Measurements from ENCODE around the gene TNPO1. TPM values are rescaled to one million over a fixed set of nuclear protein-coding genes. Genes with fewer than 3 reads are reported as not detected.

The TNPO1 gene
- total and polyA plus RNA-seq, 2 of the 13 experiments (the other 11 are each of a cell fraction or from before 2014, with no cell fraction given): 26.7 to 123 TPM

DNA sequence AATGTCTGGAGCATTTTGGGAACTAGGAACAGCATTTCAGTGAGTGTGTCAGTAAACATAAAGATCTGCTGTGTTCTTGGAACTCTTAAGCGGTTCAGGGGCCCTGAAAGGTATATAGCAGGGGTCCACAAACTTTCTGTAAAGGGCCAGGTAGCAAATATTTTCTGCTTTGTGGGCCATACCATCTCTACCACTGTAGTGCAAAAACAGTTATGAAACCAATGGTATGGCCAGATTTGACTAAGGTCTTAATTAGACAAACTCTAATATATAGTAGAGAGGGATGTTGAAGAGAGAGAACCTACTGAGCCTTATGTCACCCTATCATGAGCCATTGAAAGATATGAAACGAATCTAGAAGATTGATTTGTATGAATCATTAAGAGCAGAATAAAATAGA, 5.3 kb downstream of the TNPO1 start:
- no peak for ATAC-seq
- intact Hi-C loops (cut with micrococcal nuclease; ENCODE audit: unreplicated experiment) (no loop called here), in situ Hi-C loops (cut with HindIII; ENCODE audit: extremely low pct_ligation_motif_present, low pct_unique_long_range_greater_than_20kb) (no loop called here)
- H3K9me3 ChIP-seq (ENCODE audit: low read length): no peaks in the 10 kb centered on the region
- no peak overlapping the region for H3K27ac ChIP-seq (ENCODE audit: extremely low read length, insufficient read depth, low read length)
- no peak overlapping the region for H3K9ac ChIP-seq (ENCODE audit: insufficient read depth, low read depth, low read length)
- H2AFZ ChIP-seq (ENCODE audit: low read length): no peak overlapping the region
- no TSS peak for BruUV-seq (replicated peaks)
- TF ChIP-seq, protein P1, sequence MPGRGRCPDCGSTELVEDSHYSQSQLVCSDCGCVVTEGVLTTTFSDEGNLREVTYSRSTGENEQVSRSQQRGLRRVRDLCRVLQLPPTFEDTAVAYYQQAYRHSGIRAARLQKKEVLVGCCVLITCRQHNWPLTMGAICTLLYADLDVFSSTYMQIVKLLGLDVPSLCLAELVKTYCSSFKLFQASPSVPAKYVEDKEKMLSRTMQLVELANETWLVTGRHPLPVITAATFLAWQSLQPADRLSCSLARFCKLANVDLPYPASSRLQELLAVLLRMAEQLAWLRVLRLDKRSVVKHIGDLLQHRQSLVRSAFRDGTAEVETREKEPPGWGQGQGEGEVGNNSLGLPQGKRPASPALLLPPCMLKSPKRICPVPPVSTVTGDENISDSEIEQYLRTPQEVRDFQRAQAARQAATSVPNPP (CRISPR knock-in tag; IDR thresholded peaks at IDR 0.05): no peak
- no peak for TF ChIP-seq HNF4G (IDR thresholded peaks at IDR 0.05; ENCODE audit: borderline replicate concordance, low read depth, low read length)
- TF ChIP-seq HNF4G (CRISPR knock-in tag; IDR thresholded peaks at IDR 0.05; ENCODE audit: borderline replicate concordance, low read depth): no peak
- TF ChIP-seq HOXA5 (CRISPR knock-in tag; IDR thresholded peaks at IDR 0.05): no peak
- TF ChIP-seq, protein P2, sequence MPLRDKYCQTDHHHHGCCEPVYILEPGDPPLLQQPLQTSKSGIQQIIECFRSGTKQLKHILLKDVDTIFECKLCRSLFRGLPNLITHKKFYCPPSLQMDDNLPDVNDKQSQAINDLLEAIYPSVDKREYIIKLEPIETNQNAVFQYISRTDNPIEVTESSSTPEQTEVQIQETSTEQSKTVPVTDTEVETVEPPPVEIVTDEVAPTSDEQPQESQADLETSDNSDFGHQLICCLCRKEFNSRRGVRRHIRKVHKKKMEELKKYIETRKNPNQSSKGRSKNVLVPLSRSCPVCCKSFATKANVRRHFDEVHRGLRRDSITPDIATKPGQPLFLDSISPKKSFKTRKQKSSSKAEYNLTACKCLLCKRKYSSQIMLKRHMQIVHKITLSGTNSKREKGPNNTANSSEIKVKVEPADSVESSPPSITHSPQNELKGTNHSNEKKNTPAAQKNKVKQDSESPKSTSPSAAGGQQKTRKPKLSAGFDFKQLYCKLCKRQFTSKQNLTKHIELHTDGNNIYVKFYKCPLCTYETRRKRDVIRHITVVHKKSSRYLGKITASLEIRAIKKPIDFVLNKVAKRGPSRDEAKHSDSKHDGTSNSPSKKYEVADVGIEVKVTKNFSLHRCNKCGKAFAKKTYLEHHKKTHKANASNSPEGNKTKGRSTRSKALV (CRISPR knock-in tag; IDR thresholded peaks at IDR 0.05): no peak
- TF ChIP-seq ZNF30 (CRISPR knock-in tag; IDR thresholded peaks at IDR 0.05): no peak
- no peak for TF ChIP-seq STAG1 (CRISPR knock-in tag; IDR thresholded peaks at IDR 0.05)
- no peak for TF ChIP-seq SMAD3 (CRISPR knock-in tag; IDR thresholded peaks at IDR 0.05)
- no peak for TF ChIP-seq TAF1 (CRISPR knock-in tag; IDR thresholded peaks at IDR 0.05)
- no peak for TF ChIP-seq REXO4 (CRISPR knock-in tag; IDR thresholded peaks at IDR 0.05; ENCODE audit: borderline replicate concordance)
- TF ChIP-seq ZBTB21 (CRISPR knock-in tag; IDR thresholded peaks at IDR 0.05): no peak
- ChIA-PET POLR2A (no interaction called here), CTCF (ENCODE audit: low intra/inter-chr PET ratio, low total read pairs) (no interaction called here)
- no peaks in the 10 kb centered on the region for H3K79me2 ChIP-seq (ENCODE audit: insufficient read depth, low read length)
- H3K27me3 ChIP-seq (ENCODE audit: control insufficient read depth in 1 of 2, insufficient read depth in 2 of 2, low read length in 2 of 2): no peaks in the 10 kb centered on the region
- FAIRE-seq: no peak
- no peak for DNase-seq (ENCODE audit: low spot score)
- H4K20me1 ChIP-seq (ENCODE audit: insufficient read depth, low read length): no peaks in the 10 kb centered on the region
- WGBS (ENCODE audit: low lambda C conversion rate): 68% methylated on average over 2 of the region's 2 CpGs
- no peaks in the 10 kb centered on the region for H3K36me3 ChIP-seq (replicated peaks in 1 of 2; ENCODE audit: control insufficient read depth in 1 of 2, insufficient read depth in 2 of 2, low read length in 2 of 2)
- no peak overlapping the region for H3K4me2 ChIP-seq (ENCODE audit: low read depth, low read length)
- H3K4me3 ChIP-seq (replicated peaks in 1 of 3; ENCODE audit: insufficient read depth in 1 of 3, low read depth in 2 of 3, low read length in 3 of 3): no peak overlapping the region
- H3K4me1 ChIP-seq (ENCODE audit: insufficient read depth, low read length): peaks cover 18% of the 10 kb centered on the region
